Measurements from ENCODE around the gene ALDH3B1.

ALDH3B1 gene

GRCh38 chr11:68041617-68042218 is 31.6 kb downstream of the ALDH3B1 start:
- no peak for TF ChIP-seq CTCF (IDR thresholded peaks at IDR 0.05)

- no peak for TF ChIP-seq CTCF (IDR thresholded peaks at IDR 0.05)
Observed at GRCh38 chr11:68042219-68043028, 32.3 kb downstream of the ALDH3B1 start.

- no peak for TF ChIP-seq CTCF (IDR thresholded peaks at IDR 0.05)
Observed at GRCh38 chr11:68043029-68043348, 32.9 kb downstream of the ALDH3B1 start.

- no peak for TF ChIP-seq CTCF (IDR thresholded peaks at IDR 0.05)
Observed at GRCh38 chr11:68043349-68044144, 33.4 kb downstream of the ALDH3B1 start.

- no peak for TF ChIP-seq CTCF (IDR thresholded peaks at IDR 0.05)
Observed at GRCh38 chr11:68044145-68044813, 34.2 kb downstream of the ALDH3B1 start.

- TF ChIP-seq CTCF (IDR thresholded peaks at IDR 0.05) = no peak
Observed at GRCh38 chr11:68044898-68045351, 34.8 kb downstream of the ALDH3B1 start.
